GM15510 (cell line): Measurements from ENCODE around the gene CYP2A7.
"Not testable (repeated sequence)": the region's sequence is repeated elsewhere in the genome, so short reads cannot be mapped to it uniquely, and the experiment has no call there.

ENCODE experiments used
- POLR2A ChIP-seq: IDR thresholded peaks from 3 replicates; pipeline ENCODE4 v1.6.1; 2011; ENCODE audit warnings: borderline replicate concordance; ENCODE audit not compliant: insufficient read length; ENCODE audit errors: extremely low read depth

Gene CYP2A7

GRCh38 chr19:40882062-40882461 lies at the start of gene CYP2A7:
TSS of gene CYP2A7 (minus strand) at chr19:40882231. CDS start at chr19:40882210, 21 bp downstream.
- TF ChIP-seq POLR2A: not testable (repeated sequence)

GRCh38 chr19:40928850-40929249 lies 46.8 kb upstream of the CYP2A7 start:
- no peak for TF ChIP-seq POLR2A

- no peak for TF ChIP-seq POLR2A
Measured at GRCh38 chr19:40927567-40927966, 45.5 kb upstream of the CYP2A7 start.

- no peak for TF ChIP-seq POLR2A
Measured at GRCh38 chr19:40923934-40924391, 41.9 kb upstream of the CYP2A7 start.

- no peak for TF ChIP-seq POLR2A
Measured at GRCh38 chr19:40921005-40921897, 39.2 kb upstream of the CYP2A7 start.

GRCh38 chr19:40920300-40921004 lies 38.4 kb upstream of the CYP2A7 start:
- no peak for TF ChIP-seq POLR2A

- TF ChIP-seq POLR2A: no peak
Measured at GRCh38 chr19:40908976-40909375, 26.9 kb upstream of the CYP2A7 start.

- TF ChIP-seq POLR2A: no peak
Measured at GRCh38 chr19:40907968-40908735, 26.1 kb upstream of the CYP2A7 start.

GRCh38 chr19:40906512-40906911 lies 24.5 kb upstream of the CYP2A7 start:
- TF ChIP-seq POLR2A: no peak

GRCh38 chr19:40896418-40896796 lies 14.4 kb upstream of the CYP2A7 start:
- no peak for TF ChIP-seq POLR2A

- no peak for TF ChIP-seq POLR2A
Measured at GRCh38 chr19:40893112-40893511, 11.1 kb upstream of the CYP2A7 start.

- no peak for TF ChIP-seq POLR2A
Measured at GRCh38 chr19:40889366-40889765, 7.3 kb upstream of the CYP2A7 start.

- no peak for TF ChIP-seq POLR2A
Measured at GRCh38 chr19:40888191-40888590, 6.2 kb upstream of the CYP2A7 start.

GRCh38 chr19:40872209-40872608 lies 9.8 kb downstream of the CYP2A7 start:
- TF ChIP-seq POLR2A: no peak

GRCh38 chr19:40867701-40868100 lies 14.3 kb downstream of the CYP2A7 start:
- no peak for TF ChIP-seq POLR2A

- TF ChIP-seq POLR2A: no peak
Measured at GRCh38 chr19:40862785-40863184, 19.2 kb downstream of the CYP2A7 start.

- TF ChIP-seq POLR2A: no peak
Measured at GRCh38 chr19:40862333-40862732, 19.7 kb downstream of the CYP2A7 start.
